HG03280 (cell line): ENCODE results near the gene CIRBP.

ENCODE experiments used
- ATAC-seq: cut with Tn5 transposase; IDR thresholded peaks from one replicate; pipeline ENCODE4 v1.9.1; 2021; ENCODE audit warnings: mild to moderate bottlenecking, moderate library complexity; ENCODE audit not compliant: unreplicated experiment

The CIRBP gene

GRCh38 chr19:1278074-1278473 lies 8.9 kb downstream of the CIRBP start:
- no peak for ATAC-seq

- ATAC-seq = no peak
Observed at GRCh38 chr19:1278713-1279660, 9.9 kb downstream of the CIRBP start.

GRCh38 chr19:1279782-1280341 lies 10.7 kb downstream of the CIRBP start:
- no peak for ATAC-seq

- no peak for ATAC-seq
Observed at GRCh38 chr19:1280636-1281568, 11.8 kb downstream of the CIRBP start.

GRCh38 chr19:1281569-1282287 lies 12.6 kb downstream of the CIRBP start:
- no peak for ATAC-seq

- no peak for ATAC-seq
Observed at GRCh38 chr19:1282588-1283206, 13.6 kb downstream of the CIRBP start.

GRCh38 chr19:1283207-1283916 lies 14.2 kb downstream of the CIRBP start:
- ATAC-seq = no peak

GRCh38 chr19:1283917-1284292 lies 14.8 kb downstream of the CIRBP start:
- no peak for ATAC-seq

- no peak for ATAC-seq
Observed at GRCh38 chr19:1284293-1284978, 15.3 kb downstream of the CIRBP start.

GRCh38 chr19:1284979-1285736 lies 16.0 kb downstream of the CIRBP start:
- ATAC-seq = no peak

- no peak for ATAC-seq
Observed at GRCh38 chr19:1285737-1286360, 16.7 kb downstream of the CIRBP start, which contains the start of gene EFNA2. Gene EFNA2 (plus strand): TSS chr19:1285873. CDS start chr19:1286169, 296 bp downstream.

- no peak for ATAC-seq
Observed at GRCh38 chr19:1286487-1287353, 17.6 kb downstream of the CIRBP start.

- ATAC-seq = no peak
Observed at GRCh38 chr19:1287354-1288225, 18.5 kb downstream of the CIRBP start.

GRCh38 chr19:1288226-1288612 lies 19.1 kb downstream of the CIRBP start:
- ATAC-seq = no peak

- no peak for ATAC-seq
Observed at GRCh38 chr19:1288833-1289685, 19.9 kb downstream of the CIRBP start.
